ENCODE results near the gene FARP1. TPM values are rescaled to one million over a fixed set of nuclear protein-coding genes. Genes with fewer than 3 reads are reported as not detected.

FARP1 gene
- total RNA-seq, 2 experiments from 2014 or later, result 0.21 to 0.48 TPM

DNA sequence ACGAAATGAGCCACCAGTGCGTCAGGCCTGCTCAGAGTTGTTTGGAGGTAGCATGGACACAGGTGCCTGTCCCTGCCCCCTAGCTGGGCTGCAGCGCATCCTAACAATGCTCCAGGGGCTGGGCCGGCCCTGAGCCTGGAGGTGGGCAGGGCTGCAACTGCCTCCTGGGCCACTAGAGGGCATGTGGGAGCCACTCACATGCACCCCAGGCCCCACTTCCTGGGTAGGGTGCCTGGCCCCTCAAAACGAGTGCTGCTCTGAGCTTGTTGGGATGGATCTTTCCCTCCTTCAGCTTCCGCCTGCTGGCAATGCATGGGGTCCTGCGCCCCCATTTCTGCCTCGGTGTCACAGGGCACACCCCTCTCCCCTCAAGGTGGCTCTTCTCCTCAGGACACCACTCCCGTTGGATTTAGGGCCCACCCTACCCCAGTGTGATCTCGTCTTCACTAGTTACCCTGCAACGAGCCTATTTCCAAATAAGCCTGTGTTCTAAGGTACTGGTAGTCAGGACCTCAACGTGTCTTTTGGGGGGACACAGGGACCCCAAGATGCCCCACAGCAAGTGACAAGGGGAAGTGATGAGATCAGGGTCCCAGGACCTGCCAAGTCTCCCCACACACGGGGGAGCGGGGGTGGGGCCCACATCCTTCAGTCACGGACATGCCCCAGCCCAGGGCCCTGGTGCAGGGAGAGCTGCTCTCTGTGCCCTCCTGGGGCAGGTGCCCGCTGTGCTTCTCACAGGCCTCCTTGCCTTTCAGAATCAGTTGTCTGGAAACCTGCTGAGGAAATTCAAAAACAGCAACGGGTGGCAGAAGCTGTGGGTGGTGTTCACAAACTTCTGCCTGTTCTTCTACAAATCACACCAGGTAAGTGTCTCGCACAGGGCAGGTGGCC is 302.7 kb downstream of the FARP1 start:
- H3K36me3 Mint-ChIP-seq, result no peaks in the 10 kb centered on the region
- DNase-seq, result peak; percentile 77
- no peaks in the 10 kb centered on the region for H3K9me3 Mint-ChIP-seq
- peak overlapping the region; percentile 90 for H3K27ac Mint-ChIP-seq
- H3K4me3 Mint-ChIP-seq, result no peak overlapping the region
- no peaks in the 10 kb centered on the region for H3K27me3 Mint-ChIP-seq
- H3K4me1 Mint-ChIP-seq, result peaks cover 18% of the 10 kb centered on the region

DNA sequence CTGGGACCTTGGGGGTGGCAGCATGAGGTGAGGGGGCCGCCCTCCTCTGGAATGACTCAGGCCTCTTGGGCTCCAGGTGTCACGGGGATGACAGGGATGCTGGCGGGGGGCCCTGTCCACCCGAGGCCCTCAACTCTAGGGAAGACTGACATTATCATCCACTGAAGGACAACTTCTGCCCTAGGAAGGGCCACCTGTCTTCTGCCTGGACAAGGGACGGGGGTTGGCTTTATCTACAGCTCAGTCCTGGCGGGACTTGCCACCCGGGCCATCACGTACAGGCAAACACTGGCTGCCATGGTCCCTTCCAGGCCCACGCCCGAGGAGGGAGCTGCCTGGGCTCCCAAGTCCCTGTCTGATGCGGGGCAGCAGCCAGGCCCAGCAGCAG is 303.3 kb downstream of the FARP1 start:
- Mint-ChIP-seq H3K9me3 (no peaks in the 10 kb centered on the region), H3K27me3 (no peaks in the 10 kb centered on the region), H3K27ac (peak overlapping the region; percentile 90), H3K36me3 (peaks cover under 1% of the 10 kb centered on the region), H3K4me1 (peaks cover 24% of the 10 kb centered on the region), H3K4me3 (no peak overlapping the region)
- DNase-seq, result no peak

DNA sequence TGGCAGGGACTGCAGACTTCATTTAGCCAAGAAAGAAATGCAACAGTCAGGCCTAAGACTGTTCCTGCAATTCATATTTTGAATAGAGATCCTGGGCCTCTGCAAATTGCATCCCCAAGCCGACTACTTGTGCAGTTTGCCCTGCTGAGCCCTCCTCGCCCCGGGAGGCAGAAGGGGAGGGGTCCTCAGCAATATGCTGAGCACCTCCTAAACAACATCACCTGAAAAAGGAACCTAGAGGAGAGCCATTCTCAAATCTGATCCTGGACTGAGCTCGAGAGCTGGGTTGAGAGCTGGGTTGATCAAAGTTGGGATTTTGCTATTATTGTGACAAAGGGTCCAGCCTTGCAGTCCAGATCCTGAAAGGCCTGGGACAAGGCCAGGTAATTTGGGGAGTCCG is 304.2 kb downstream of the FARP1 start:
- Mint-ChIP-seq H3K36me3 (peaks cover 9% of the 10 kb centered on the region), H3K4me1 (peaks cover 27% of the 10 kb centered on the region), H3K27me3 (no peaks in the 10 kb centered on the region), H3K27ac (peak overlapping the region; percentile 44), H3K9me3 (no peaks in the 10 kb centered on the region), H3K4me3 (no peak overlapping the region)
- DNase-seq, result no peak

DNA sequence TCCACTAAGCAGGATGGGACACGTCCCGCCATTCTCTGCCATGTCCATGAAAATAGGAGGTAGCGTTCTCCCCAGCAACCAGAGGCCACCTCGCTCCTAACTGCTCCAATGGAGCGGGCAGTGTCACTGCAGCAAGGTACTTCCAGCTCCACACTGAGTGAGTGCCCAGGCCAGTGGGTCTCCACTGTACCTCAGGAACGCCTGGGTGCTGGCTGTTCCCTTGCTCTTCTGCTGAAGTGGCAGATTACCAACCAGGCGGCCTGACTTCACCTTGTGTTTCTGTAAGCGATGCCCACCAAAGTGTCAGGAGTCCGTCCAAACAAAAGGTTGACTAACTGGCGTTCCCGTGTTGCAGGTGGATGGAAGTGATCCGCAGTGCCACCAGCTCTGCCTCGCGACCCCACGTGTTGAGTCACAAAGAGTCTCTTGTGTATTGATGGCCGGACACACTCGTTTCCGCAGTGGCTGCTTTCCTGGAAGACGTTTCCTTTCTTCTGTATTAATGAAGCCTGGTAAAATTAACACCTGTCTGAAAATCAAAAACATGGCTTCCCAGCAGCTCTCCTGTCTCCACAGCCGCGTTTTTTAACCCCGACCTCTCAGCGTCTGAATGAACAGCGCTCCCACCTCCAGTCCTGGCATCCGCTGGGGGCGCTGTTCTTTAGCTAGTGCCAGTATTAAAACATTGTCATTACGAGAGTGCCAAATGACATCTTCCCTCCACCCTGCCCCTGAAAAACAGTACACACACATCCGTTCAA is 305.2 kb downstream of the FARP1 start:
- no peak overlapping the region for H3K4me3 Mint-ChIP-seq
- H3K27me3 Mint-ChIP-seq, result no peaks in the 10 kb centered on the region
- no peaks in the 10 kb centered on the region for H3K9me3 Mint-ChIP-seq
- no peak overlapping the region for H3K27ac Mint-ChIP-seq
- peaks cover 13% of the 10 kb centered on the region for H3K36me3 Mint-ChIP-seq
- no peak for DNase-seq
- H3K4me1 Mint-ChIP-seq, result peaks cover 27% of the 10 kb centered on the region

DNA sequence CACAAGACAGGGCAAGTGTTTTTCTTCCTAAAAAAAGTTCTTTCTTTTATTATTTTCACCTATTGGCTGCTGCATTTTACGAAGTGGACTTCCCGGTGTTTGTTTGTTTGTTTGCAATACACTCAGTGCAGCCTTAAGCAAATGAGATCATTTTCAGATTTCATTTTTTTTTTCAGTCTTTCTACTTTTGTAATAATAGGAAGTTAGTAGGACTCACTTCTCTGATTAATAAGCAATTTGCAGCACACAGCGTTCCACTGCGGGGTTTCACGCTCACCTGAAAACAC is 305.7 kb downstream of the FARP1 start:
- Mint-ChIP-seq H3K27me3 (no peaks in the 10 kb centered on the region), H3K36me3 (peaks cover 15% of the 10 kb centered on the region), H3K9me3 (no peaks in the 10 kb centered on the region), H3K4me3 (no peak overlapping the region), H3K27ac (no peak overlapping the region), H3K4me1 (peaks cover 27% of the 10 kb centered on the region)
- no peak for DNase-seq

DNA sequence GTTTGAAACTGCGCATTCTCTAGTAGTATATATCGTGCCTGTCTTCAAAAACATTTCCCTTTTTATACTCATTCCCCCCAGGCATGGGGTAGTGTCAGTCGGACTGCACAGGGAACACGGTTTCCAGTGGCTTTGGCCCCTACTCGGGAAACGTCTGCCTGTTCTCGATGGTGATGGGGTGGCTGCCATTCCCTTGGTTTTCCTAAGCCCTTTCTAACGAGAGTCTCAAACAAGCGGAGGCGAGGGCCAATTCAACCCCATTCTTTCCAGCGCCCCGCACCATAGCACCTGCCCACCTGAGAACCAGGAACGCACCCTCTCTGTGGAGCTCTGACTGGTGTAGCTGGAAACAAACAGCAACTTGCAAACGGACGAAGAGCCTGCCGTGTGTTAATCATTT is 306.4 kb downstream of the FARP1 start:
- peaks cover 15% of the 10 kb centered on the region for H3K36me3 Mint-ChIP-seq
- no peaks in the 10 kb centered on the region for H3K27me3 Mint-ChIP-seq
- H3K4me1 Mint-ChIP-seq, result peaks cover 29% of the 10 kb centered on the region
- H3K9me3 Mint-ChIP-seq, result no peaks in the 10 kb centered on the region
- no peak overlapping the region for H3K4me3 Mint-ChIP-seq
- no peak overlapping the region for H3K27ac Mint-ChIP-seq
- DNase-seq, result no peak

DNA sequence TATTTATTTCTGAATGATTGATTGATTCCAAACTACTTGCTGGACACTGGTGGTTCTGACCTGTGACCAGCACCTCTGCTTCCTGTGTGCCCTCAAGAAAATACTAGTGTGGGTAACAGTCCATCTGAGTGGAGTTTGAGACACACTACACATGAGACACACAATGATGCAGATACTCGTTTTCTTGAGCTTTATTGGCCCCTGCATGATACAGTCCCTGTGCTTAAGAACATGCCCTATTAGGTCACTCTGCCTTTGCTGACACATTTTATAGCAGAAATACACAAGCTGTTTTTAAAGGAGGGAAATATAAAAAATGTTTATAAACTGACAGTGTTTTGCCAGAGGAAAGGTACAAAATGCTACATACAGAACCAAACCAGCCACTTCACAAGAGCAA is 307.1 kb downstream of the FARP1 start:
- no peak overlapping the region for H3K4me3 Mint-ChIP-seq

DNA sequence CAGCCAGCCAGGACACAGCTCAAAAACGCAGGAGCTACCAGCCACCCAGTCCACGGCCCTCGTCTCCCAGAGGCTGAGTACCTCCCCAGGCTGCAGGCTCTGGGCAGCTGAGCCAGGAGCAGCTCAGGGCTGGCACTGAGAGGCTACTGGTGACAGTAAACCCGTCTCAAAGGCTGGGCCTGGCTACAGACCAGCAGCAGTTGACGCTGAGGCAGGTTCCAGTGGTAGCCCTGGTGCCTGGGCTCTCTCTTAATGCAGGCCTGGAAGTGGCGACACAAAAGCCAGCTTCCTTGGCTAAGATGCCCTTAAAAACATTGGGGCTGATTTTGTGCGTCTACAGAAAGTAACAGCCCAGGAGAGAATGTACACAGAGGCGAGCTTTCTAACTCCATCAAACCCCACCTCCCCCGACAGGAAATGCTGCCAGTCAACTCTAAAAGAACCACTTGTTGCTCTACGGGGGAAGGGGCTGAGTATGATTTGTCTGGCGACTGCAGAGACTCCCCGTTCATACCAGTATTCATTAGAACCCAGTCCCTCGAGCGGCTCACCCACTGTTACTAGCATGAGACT is 307.7 kb downstream of the FARP1 start:
- Mint-ChIP-seq H3K4me1 (peaks cover 21% of the 10 kb centered on the region), H3K9me3 (no peaks in the 10 kb centered on the region), H3K27ac (peak overlapping the region; percentile 65), H3K4me3 (no peak overlapping the region), H3K27me3 (no peaks in the 10 kb centered on the region), H3K36me3 (peaks cover 15% of the 10 kb centered on the region)
- DNase-seq, result no peak

More for the DNA sequence above, 307.1 kb downstream of the FARP1 start:
- Mint-ChIP-seq H3K36me3 (peaks cover 15% of the 10 kb centered on the region), H3K4me1 (peaks cover 27% of the 10 kb centered on the region), H3K27me3 (no peaks in the 10 kb centered on the region), H3K27ac (peak overlapping the region; percentile 19), H3K9me3 (no peaks in the 10 kb centered on the region)
- no peak for DNase-seq

DNA sequence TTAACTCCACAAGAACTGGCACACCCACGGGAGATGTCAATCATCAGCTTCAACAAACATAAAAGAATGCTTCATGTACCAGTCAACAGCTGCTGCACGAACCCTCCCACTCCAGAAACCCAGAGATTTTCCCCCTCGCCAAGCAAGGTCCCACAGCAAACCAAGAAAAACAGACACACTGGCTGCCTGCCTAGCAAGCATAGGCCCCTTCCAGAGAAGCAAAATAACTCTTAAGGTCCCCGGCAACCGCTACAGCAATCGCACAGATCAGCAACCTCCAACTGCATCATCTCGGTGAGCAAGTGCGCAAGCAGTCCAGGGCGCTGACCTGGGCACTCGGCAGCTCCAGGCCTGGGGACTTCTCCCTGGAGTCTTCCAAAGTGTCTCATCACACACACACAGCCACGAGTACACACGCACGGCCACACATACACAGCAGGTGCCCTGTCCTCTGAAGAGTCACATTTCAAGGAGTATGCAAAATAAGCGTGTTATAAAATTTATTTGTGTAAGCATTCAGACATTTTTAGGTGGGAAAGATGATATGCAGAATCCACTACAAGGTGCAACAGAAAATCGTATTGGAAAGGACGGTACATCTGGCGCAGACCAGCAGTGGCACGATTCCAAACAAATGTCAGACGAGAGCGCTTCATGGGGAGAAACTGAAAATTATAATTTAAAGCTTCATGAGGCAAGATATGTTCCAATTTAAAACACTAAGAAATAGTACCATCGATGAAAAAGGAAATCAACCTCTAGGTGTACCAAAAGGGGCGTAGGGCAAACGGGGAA is 309.0 kb downstream of the FARP1 start:
- no peak for DNase-seq
- Mint-ChIP-seq H3K36me3 (peaks cover 15% of the 10 kb centered on the region), H3K9me3 (no peaks in the 10 kb centered on the region), H3K4me3 (no peak overlapping the region), H3K27ac (peak overlapping the region; percentile 65), H3K27me3 (no peaks in the 10 kb centered on the region), H3K4me1 (peaks cover 22% of the 10 kb centered on the region)

DNA sequence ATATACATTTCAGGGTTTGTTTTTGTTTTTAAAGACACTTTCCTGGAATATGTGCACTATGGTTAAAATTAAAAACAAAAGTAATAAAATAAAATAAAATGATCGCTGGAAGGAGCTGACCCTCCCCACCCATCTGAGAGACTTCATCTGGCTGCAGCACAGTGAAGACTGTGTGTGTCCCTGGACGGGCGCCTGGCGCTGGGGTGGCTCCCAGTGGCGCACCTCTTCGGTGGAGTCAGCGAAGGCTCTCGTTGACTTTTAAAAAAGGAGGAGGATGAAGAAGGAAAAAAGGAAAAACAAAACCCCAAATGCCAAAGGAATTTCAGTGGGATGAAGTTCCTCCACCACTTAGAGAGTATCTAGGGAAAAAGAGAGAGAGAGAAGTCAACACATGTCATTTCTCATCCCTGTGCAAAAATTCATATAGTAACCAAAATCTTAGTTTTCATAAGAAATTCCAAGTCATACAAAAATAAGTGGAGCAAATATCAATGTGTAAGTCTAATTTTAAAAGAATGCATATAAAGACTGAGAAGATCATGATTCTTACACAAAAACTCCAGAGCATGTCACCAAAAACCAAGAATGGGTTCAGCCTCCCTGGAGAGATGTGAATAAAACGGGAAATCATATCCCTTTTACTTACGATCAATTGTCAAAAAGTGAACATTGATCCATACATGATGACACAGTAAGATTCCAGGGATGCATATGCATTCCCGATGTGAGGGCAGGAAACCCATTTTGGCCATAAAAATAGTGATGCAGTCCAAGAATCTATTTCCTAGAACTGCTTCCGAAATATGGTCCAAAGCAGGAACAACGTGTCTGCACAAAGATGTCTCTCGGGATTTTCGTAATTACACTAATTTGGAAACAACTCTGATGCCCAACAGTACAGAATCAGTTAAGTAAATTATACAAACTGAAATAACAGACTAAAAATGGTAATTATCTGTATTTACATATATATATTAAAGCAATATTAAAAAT is 310.3 kb downstream of the FARP1 start:
- Mint-ChIP-seq H3K4me1 (peaks cover 22% of the 10 kb centered on the region), H3K9me3 (no peaks in the 10 kb centered on the region), H3K4me3 (no peak overlapping the region), H3K27me3 (no peaks in the 10 kb centered on the region), H3K36me3 (peaks cover 19% of the 10 kb centered on the region), H3K27ac (no peak overlapping the region)
- no peak for DNase-seq

DNA sequence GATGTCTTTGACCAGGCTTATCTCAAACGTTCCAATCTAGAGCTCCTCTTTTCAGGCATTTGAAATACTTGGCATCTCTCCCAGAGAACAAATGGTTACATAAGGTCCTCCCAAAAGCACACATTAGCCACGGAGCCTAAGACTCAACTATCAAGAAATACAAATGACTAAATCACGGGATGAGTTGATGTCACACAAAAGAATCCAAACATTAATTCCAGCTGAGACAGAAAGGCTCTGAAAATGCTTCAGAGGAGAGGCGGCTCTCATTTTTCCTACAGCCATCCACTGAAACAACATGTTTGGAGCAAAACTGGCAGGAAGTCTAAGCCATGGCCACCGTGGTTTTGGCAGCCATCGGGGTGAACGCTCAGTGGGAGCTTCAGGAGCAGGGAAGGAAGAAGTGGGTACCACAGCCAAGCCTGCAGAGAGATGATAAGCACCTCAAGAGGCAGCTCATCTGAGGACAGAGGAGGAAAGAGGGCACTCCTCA is 311.5 kb downstream of the FARP1 start:
- Mint-ChIP-seq H3K4me1 (peaks cover 22% of the 10 kb centered on the region), H3K4me3 (no peak overlapping the region), H3K36me3 (peaks cover 20% of the 10 kb centered on the region), H3K27me3 (no peaks in the 10 kb centered on the region), H3K27ac (no peak overlapping the region), H3K9me3 (no peaks in the 10 kb centered on the region)
- no peak for DNase-seq

DNA sequence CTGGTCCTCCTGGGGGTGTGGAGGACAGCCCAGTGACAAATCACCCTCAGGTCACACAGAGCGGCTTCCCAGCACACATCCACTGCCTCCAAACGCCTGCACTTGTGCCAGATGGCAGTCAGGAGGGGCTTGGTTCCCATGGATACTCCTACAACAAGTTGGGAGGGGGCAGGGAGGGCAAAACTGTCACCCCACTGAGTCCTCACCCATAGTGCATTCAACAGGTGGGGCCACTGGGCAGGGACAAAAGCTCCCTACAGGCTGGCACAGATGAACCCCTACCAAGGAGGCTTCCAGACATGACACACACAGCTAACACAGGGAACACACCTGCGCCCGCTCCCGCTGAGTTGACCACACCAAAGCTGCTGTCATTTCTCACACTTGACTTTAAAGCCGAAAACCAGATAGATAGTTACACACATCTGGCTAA is 313.5 kb downstream of the FARP1 start:
- Mint-ChIP-seq H3K9me3 (no peaks in the 10 kb centered on the region), H3K36me3 (peaks cover 23% of the 10 kb centered on the region), H3K4me3 (no peak overlapping the region), H3K27ac (no peak overlapping the region), H3K4me1 (peaks cover 10% of the 10 kb centered on the region), H3K27me3 (no peaks in the 10 kb centered on the region)
- no peak for DNase-seq

DNA sequence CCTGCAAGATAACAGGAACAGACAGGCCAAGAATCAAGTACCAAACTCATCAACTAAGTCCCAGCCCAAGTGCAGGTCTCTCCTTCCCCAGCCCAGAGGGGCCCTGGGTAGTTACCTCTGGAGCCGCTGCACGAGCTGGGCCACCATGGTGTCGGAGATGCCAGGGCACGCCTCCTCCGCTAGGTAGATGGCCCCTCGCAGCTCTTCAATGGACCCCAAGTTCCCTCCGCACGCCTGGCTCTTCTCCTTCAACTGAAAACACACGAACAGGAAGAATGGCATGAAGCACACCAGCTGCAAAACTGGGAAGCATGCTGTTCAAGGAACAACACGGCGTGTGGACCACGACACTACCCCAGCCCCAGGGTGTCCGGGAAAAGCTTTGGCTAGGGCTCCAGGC is 314.2 kb downstream of the FARP1 start:
- Mint-ChIP-seq H3K4me1 (peaks cover 4% of the 10 kb centered on the region), H3K4me3 (no peak overlapping the region), H3K9me3 (no peaks in the 10 kb centered on the region), H3K27ac (peak overlapping the region; percentile 17), H3K36me3 (peaks cover 17% of the 10 kb centered on the region), H3K27me3 (no peaks in the 10 kb centered on the region)
- no peak for DNase-seq

DNA sequence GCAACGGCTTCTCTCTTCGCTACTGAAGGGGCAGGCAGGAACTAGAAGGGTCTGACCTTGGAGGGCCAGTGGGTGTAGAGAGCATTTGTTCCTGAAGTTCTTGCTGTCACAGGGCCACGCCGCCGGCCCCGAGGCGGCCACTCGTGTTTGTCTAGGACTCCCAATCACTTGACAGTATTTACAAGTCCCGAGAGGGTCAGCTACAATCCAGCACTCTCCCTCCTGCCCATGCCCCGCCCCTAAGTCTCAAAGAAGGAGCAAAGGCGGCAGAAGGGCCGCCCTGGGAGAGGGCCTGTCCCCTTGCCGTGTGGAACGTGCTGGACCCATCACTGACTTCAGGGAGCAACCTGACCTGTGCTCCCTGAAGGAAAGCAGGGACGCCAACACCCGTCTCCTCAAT is 315.5 kb downstream of the FARP1 start:
- Mint-ChIP-seq H3K4me3 (no peak overlapping the region), H3K36me3 (peaks cover 19% of the 10 kb centered on the region), H3K27ac (no peak overlapping the region), H3K27me3 (no peaks in the 10 kb centered on the region), H3K4me1 (peaks cover 11% of the 10 kb centered on the region), H3K9me3 (no peaks in the 10 kb centered on the region)
- DNase-seq, result no peak

Data from activated naive CD8-positive, alpha-beta T cell treated with anti-CD3 and anti-CD28 coated beads for 36 hours (primary cell).